Peyer's patch (tissue), 4 donors: ENCODE measurements around the gene PDIK1L.

ENCODE experiments used
- CTCF ChIP-seq, 6 experiments: fragments of 450-650 bp in 4 of 6; fragments of 200-600 bp in 2 of 6; sonication (generic) in 1 of 6; IDR thresholded peaks; one replicate each; pipeline ENCODE4 v1.5.1; 2017 to 2019; ENCODE audit warnings: antibody characterized with exemption in 6 of 6, mild to moderate bottlenecking in 3 of 6, moderate library complexity in 1 of 6
- POLR2A ChIP-seq, 2 donors: fragments of 450-650 bp; IDR thresholded peaks; one replicate each; pipeline ENCODE4 v1.5.1; 2017; ENCODE audit warnings: antibody characterized with exemption in 2 of 2, mild to moderate bottlenecking in 2 of 2, moderate library complexity in 2 of 2

GRCh38 chr1:26070296-26070962, 41.2 kb upstream of the PDIK1L start:
- TF ChIP-seq CTCF (IDR thresholded peaks at IDR 0.05) (no peak), POLR2A (IDR thresholded peaks at IDR 0.05) (no peak)
